RCC 7860 (cell line): ENCODE results near the gene LCP1.
A peak's percentile ranks its signal among the peaks of the same experiment; 100 is the strongest.
"Not testable (repeated sequence)": the region's sequence is repeated elsewhere in the genome, so short reads cannot be mapped to it uniquely, and the experiment has no call there.

Experiments
- DNase-seq: peaks from one replicate; pipeline ENCODE4 v3.0.0-alpha.2; 2015; ENCODE audit warnings: low spot score
- FAIRE-seq: peaks from 2 replicates; lab custom pipeline; 2012; peaks lifted over from hg19 to GRCh38; lab: Jason Lieb, UNC

Gene LCP1

DNA sequence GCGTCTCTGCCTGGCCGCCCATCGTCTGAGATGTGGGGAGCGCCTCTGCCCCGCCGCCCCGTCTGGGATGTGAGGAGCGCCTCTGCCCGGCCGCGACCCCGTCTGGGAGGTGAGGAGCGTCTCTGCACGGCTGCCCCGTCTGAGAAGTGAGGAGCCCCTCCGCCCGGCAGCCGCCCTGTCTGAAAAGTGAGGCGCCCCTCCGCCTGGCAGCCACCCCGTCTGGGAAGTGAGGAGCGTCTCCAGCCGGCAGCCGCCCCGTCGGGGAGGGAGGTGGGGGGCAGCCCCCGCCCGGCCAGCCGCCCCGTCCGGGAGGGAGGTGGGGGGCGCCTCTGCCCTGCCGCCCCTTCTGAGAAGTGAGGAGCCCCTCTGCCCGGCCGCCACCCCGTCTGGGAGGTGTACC lies 19.2 kb downstream of the LCP1 start:
- not testable (repeated sequence) for FAIRE-seq, DNase-seq

DNA sequence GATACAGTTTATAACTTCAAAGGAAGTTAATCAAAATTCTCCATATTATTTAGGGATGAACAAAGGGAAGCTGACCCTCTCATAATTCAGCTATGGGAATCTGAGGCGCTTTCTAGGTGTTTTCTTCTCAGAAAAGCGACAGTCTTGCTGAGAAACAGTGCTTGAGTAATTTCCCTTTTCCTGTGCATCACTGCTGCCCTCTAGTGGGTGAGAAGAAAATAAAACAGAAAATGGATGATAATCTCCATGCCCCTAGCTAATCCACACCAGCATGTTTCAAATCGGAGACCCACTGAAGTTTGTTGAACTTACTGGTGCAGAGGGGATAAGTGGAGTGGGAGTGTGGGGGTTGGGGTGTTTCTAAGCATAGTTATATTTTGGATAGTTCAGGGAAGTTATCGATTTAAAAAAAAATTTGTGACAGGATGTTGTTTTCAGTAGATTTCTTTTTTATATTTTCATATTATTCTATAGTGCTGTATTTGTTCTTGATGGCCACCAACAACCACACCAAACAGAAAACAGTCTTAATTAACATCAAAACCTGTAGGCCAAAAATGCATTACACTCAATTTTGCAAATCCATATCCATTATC lies 21.4 kb downstream of the LCP1 start:
- FAIRE-seq: no peak
- DNase-seq: peak; percentile 40

DNA sequence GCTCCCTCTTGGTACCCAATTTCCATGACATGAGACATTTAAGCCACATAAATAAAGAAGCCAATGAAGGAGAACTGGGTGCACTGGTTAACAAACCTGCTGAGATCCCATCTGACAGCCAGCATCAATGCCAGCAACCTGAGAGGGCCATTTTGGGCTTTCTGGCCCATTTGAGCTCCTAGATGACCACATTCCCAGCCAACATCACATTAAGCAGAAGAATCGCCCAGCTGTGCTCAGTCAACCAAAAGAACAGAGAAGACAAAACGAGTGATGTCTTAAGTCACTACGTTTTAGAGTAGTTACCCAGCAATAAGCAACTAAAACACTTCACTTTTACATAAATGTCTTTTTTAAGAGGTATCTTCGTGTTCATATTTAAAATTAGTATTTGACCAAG lies 21.9 kb downstream of the LCP1 start:
- FAIRE-seq (no peak), DNase-seq (no peak)

DNA sequence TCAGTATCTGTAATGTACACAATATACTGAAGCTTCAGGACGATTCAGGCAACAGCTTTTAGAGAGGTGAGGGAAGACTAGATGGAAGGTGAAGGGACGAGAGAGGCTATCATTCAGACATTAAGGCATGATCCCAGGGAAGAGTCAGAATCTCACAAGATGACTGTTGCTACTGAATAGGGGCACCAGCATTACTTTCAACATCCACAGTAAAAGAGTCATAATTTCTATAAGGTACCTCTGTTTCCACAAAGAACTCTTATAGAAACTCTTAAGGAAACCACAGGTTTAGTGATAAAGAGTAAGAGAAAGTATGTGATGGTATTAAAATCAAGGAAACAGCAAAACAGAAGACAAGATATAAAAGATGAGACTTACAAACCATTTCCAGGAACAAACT lies 23.0 kb downstream of the LCP1 start:
- FAIRE-seq (no peak), DNase-seq (no peak)

DNA sequence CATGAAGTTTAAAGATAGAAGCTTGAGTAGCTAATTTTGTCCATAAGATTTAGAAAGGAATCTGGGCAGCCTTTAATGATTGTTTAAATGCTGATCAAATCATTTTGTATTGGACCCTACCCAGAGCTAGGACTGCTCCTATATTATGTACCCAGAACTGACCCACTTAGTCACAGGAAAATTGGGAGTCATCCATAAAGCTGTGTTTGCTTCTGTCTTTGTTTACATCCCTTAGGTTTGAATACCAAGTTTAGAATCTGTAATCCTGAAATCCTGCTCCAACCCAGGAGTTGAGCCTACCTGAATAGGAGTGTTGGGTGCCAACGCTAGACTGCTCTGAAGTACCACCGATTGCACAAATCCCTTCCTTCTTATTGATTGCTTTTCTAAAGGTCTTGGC lies 23.8 kb downstream of the LCP1 start:
- DNase-seq (no peak), FAIRE-seq (no peak)

DNA sequence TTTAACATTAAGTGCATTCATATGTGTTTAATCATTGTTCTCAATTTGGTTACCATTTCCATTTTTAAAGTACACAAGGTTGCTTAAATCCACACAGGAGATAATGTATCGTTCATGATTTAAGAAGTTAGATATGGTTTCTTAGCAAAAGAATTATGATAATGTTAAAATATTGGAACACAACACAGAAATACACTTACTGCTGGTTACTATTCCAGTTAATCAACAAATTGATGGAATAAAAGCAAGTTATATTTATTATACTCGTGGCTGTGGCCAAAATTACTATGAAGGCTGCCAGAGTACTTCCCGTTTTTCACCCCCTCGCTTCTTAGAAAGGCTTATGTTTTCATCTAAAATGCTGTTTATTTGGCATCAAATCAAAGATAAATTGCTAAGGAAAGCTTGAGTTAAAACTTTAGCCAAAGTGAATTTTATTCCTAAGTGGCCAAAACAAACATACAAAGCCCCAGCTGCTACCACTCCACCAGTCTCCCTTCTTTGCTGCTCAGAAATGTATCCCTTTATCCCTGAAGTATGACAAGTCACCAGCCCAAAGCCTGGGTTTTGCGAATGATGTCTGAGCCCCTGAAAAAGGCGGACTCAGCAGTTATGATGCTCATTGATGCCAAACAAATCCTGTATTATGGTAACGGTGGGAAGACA lies 27.7 kb downstream of the LCP1 start:
- FAIRE-seq: no peak
- no peak for DNase-seq

DNA sequence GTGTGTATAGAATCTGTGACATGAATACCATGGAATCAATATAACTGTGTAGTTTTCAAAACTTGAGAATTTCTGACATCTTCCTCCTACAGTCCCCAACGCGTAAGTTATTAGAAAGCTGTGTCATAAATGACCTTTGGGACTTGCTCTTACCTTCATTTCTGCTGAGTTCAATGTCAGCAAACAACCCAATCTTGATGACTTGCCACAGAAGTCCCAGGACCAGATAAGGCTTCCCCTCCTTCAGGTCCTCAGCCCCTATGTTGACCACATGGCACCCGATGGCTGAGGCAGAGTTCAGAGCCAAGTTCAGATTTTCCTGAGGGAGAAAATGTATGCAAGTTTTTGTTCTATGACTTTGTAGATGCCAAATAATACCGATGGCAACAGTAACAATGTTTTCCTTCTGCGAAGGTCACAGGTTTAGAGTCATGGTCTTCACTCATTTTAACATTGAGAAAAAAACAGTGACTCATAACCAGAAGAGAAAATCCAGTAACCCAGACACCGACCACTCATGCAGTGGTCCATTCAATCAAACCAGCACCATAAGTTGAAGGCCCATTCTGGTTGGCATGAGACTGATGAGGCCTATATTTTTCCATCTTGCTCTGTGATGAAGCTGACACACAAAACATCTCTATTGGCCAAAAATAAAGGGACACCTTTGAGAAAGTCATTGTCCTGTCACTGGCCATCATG lies 29.2 kb downstream of the LCP1 start:
- no peak for FAIRE-seq
- DNase-seq: no peak

DNA sequence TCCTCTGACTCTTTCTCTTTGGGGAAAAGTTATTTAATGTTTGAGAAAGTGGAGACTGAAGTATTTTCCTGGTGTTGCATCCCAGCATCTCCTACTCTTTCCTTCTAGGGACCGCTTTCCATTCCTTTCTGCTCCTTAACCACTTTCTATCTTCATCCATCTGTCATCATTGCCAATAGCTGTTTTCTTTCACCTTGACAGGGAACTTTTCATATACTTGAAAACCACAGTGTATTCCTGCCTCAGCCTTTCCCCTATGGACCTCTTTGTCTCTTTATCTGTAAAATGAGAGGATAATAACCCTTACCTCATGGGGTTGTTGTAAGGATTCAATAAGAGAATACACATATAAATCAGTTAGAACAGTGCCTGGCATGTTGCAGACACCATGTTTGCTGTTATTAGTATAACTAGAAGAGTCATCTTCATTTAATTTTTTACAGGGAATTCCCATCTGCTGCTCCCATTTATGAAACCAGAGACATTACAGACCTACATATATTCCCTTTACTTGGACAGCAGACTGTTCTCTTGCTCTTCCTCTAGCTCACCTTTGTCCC lies 31.8 kb downstream of the LCP1 start:
- FAIRE-seq: no peak
- no peak for DNase-seq

DNA sequence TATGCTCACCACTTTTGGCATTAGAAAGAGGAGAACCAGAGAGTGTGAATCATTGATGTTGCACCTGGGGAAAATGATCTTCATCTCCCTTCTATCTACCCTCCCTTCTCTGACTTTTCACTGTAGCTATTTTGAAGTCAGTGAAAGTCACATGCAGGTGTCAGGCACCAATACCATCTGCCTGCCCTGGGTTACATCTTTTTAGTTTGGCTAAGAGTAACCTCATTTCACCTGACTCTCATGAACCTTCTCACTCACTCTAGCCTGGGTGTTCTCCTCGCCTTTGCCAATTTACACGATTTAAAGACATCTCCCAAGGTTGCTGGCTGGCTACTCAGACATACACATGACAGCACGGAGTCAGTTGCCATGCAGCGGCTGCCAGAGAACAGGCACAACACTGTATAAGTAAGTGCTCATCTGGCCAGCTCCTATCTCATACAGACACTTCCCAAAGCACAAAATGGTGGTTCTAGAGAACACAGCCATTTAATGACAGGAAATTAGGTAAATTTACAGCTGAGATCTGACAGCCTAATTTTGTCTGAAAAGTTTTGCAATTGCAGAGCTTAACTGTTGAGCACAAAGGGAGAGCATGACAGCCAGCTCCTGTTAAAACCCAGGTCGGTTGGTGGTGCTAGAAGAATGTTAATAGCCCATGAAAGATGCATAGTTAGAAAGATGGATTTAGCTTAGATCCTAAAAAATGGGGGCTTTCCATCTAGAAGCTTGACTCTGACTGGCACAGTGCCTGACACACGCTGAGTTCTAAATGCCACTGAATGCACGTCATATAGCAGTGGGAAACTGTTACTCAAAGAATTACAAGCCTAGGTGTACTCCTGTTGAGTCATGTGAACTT lies 32.5 kb downstream of the LCP1 start:
- DNase-seq: peak; percentile 76
- no peak for FAIRE-seq

DNA sequence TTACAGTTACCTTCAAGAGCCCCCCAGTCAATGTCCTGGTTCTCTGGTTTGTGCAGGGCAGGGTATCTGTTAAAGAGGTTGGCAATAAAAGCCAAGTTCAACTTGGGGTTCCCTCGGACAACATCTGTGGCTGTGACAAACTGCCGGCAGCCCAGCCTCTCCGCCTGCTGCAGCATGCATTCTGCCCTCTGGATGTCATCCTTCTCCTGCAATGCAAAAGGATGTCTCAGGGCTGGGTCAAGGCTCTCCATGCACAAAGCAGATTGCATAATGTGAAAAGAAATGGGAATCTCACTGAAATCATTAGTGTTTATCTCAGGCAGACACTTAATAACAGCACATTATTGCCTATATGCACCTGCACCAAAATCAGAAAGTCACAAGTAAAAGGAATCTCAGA lies 35.1 kb downstream of the LCP1 start:
- DNase-seq (no peak), FAIRE-seq (no peak)

DNA sequence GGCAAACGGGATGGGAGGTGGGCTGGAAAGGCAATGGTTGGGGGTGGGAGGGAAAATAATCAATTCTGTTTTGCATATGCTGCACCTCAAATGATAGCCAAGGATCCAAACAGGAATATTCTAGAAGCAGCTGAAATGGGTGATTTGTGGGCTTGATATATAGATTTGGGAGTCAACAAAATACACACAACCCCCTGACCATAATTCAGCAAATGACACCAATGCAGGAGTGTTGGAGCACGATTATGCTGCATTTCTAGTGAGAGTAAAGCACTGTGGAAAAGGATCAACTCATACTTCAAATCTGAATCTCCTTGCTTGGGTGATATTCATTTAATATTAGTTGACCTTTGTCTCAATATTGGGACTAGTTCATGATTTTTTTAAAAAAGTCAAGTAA lies 36.0 kb downstream of the LCP1 start:
- DNase-seq: no peak
- no peak for FAIRE-seq

DNA sequence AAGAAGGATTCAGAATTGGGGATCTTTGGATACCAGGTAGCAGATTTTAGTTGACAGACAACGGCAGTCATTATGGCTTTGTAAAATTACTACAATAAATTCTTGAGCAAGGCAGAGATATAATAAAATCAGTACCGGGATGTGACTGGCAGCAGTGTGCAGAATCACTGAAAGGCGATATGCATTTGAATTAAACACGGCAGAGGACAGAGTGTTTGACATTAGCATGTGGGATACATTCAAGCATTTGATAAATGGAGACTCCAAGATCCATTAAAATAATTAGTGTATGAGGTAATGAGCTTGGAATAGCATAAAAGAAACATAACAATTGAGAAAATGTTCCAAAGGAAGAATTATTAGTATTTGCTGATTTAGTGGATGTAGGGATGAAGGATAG lies 36.8 kb downstream of the LCP1 start:
- no peak for FAIRE-seq

DNA sequence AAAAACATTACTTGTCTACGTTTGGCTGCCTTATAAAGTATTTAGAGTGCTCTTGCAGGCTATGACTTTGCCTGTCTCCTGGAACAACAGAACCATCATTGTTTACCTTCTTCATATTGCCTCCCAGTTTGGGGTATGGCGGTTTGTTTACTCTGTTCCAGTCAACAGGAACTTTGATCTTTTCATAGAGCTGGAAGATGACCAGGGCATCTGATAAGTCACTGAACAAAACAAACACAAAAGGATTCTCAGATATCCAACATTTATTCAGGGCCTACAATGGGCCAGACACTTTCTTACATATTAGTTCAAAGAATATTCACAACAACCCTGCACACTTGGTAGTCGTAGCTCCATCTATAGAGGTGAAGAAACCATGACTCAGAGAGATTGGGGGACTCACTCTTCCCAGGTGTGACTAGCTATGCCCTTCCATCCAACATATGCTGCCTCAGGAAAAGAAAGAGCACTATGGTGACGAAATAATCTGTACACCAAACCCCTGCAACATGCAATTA lies 38.7 kb downstream of the LCP1 start:
- FAIRE-seq: no peak
- no peak for DNase-seq

More for the DNA sequence above, 36.8 kb downstream of the LCP1 start:
- no peak for DNase-seq

DNA sequence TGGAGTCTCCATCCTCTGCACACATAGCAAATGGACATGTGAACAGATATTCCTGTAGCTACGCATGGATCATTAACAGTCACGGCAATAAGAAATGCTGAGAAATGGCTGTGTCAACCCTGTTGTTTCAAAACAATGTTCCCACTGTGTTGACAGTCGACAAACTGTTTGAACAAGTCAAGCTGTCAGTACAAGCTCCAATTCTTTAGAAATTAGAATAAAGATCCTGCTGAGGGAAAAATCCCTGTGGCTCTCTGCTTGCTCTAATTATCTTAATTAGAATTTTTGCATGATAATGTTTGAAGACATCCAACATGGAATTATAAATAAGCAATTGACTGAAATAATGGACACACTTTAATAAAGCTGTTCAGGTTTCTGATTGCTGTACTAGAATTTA lies 39.2 kb downstream of the LCP1 start:
- no peak for FAIRE-seq
- DNase-seq: no peak

DNA sequence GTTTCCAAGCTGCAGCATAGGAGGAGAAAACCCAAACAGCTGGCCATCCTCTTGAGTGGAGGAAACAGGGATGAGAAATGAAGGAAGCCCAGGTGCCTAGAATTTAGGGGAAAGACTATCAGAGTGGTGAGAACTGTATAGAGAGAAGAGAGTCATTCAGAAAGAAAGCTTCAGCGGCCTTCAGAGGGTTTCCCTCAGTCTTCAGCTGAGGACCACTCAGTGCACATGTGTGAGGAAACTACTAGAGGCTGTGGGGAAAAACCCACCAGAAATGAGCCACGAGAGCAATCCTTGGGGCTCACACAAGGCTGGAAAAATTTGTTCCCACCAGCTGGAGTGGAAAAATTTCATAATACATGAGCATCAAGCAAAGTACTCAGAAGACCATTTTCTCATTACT lies 41.9 kb downstream of the LCP1 start:
- DNase-seq: no peak
- FAIRE-seq: no peak

DNA sequence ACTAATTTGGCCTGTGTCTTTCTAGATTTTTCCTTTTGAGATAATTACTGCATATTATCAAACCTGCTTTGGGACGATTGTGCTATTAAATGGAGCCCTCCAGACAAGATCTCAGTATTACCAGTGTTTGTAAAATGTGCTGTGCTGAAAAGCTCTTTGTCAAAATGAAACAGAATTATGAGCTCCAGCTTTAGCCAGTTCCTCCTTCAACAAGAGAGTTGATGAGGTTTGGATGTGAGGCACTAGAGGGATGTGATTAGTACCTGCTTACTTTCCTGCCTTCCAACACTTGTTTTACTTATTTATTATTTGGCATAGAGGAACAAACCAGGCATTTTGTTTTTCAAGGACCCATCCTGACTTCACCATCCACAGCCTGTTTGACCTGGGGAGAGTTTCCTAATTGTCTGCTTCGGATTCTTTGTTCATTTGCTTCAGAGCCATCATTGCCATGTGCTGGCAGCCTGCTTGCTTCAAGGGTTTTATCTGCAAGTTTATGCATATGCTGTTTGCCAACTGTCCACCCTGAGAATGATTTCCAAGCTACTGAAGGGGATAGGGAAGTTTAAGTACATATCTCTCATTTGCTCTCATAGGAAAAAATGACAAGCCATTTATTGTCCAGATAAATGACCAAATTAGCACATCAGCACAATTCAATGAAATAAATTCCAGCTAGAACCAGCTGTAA lies 44.2 kb downstream of the LCP1 start:
- DNase-seq (no peak), FAIRE-seq (no peak)

DNA sequence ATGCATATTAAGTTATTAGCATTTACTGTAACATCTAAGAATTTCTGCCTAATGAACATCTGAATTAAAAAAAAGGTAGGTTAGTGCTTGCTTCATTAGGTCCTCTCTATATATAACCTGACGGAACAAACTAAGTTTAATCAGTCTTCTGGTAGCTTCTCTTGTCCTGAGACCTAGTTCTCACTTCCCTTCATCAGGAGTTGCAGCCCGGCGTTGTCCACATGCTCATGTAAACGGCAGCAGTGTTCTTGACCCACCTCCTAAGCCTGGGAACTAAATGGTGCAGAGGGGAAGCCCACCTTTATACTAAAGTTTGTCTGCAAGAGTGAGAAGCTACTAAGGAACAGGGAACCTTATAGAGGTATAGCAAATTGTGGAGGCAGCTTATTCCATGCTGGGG lies 45.3 kb downstream of the LCP1 start:
- FAIRE-seq (no peak), DNase-seq (no peak)

DNA sequence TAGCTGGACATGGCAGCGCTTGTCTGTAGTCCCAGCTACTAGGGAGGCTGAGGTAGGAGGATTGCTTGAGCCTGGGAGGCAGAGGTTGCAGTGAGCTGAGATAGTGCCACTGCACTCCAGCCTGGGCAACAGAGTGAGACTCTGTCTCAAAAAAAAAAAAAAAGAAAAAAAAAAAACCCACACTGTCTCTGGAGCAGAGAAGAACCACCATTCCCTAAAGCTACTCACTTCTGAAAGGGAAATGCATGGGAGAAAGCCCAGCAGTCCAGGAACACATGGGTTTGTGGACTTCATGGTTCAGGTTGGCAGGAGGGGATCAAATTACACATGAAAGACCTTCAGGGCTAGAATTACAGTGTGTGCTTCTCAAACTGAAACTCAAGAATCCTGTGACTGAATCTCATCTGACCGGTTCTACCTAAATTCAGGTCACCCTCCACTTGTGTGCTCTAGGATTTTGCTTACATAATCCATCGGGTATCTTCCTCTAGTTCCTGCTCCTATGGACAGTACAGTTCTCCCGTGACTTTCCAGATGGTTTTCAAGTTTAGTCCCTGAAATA lies 46.9 kb downstream of the LCP1 start:
- FAIRE-seq (no peak), DNase-seq (no peak)

DNA sequence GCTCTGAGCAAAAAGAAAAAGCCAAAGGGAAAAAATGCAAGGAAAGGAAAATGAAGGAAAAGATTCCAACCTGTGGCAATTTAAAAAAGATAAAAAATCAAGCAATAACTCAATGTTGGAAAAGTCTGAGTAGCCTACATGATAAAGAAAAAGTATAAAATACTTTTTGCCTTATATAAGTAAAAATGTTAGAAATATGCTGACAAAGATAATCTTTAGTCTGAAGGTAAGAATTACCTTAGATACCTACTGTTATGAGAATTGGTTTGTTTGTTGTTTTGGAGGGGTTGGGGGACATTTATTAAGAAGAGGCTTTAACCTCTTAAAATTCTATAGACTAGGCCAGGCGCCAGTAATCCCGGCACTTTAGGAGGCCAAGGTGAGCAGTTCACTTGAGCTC lies 47.5 kb downstream of the LCP1 start:
- DNase-seq: no peak
- no peak for FAIRE-seq

DNA sequence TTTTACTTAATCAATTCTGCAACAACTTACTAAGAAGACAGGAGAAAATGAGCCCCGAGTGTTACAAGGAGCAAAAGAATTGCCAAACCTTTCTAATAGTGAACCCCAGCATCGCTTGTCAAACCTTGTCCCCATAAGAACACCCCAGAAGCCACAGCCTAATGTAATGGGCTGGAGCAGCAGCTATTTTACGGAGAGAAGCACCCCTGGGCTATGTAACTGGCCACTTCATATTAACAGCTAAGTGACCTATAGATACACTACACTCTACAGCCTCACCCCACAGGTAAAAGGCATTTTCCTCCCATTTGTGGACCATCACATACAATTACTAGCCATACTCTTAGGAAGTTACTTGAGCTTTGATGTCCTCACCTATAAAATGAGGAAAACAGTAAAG lies 49.9 kb downstream of the LCP1 start:
- no peak for DNase-seq
- FAIRE-seq: no peak
